Mesenteric fat pad (tissue), 1 donor: ENCODE measurements around the gene ZCCHC7. TPM values are rescaled to one million over a fixed set of nuclear protein-coding genes. Genes with fewer than 3 reads are reported as not detected.

Experiments
- DNase-seq: peaks from one replicate; pipeline ENCODE4 v3.0.0-alpha.2; 2020; ENCODE audit warnings: low spot score
- total RNA-seq: library from RNA; stranded (reverse); fragmentation: NEBNext Ultra II Directional; extraction: Animal tissue kit (Norgen Biotek cat#: 25700); gene quantifications from one replicate; pipeline ENCODE4 v1.2.1, GENCODE V29; 2021
- donor health status: DM: yes; HTN: yes; CAD: no.

ZCCHC7 gene
- total RNA-seq, 1 donor from 2014 or later, result 19.4 TPM

- no peak for DNase-seq
These were observed 212.2 kb downstream of the ZCCHC7 start for GRCh38 chr9:37332578-37332977.

- DNase-seq, result no peak
These were observed 212.9 kb downstream of the ZCCHC7 start for GRCh38 chr9:37333288-37333687.

- DNase-seq, result no peak
These were observed 214.9 kb downstream of the ZCCHC7 start for GRCh38 chr9:37335238-37335637.

GRCh38 chr9:37336150-37336549 is 215.8 kb downstream of the ZCCHC7 start:
- DNase-seq, result no peak

GRCh38 chr9:37337301-37337890 is 217.0 kb downstream of the ZCCHC7 start:
- no peak for DNase-seq

GRCh38 chr9:37338218-37338617 is 217.8 kb downstream of the ZCCHC7 start:
- no peak for DNase-seq

- no peak for DNase-seq
These were observed 219.5 kb downstream of the ZCCHC7 start for GRCh38 chr9:37339923-37340322.

GRCh38 chr9:37340961-37341360 is 220.6 kb downstream of the ZCCHC7 start:
- DNase-seq, result no peak

- DNase-seq, result no peak
These were observed 221.3 kb downstream of the ZCCHC7 start for GRCh38 chr9:37341704-37342103.

- no peak for DNase-seq
These were observed 222.1 kb downstream of the ZCCHC7 start for GRCh38 chr9:37342493-37342892.

- no peak for DNase-seq
These were observed 222.5 kb downstream of the ZCCHC7 start for GRCh38 chr9:37342895-37343294.

- DNase-seq, result no peak
These were observed 223.3 kb downstream of the ZCCHC7 start for GRCh38 chr9:37343724-37344123.

GRCh38 chr9:37345038-37345437 is 224.7 kb downstream of the ZCCHC7 start:
- DNase-seq, result no peak

- no peak for DNase-seq
These were observed 228.5 kb downstream of the ZCCHC7 start for GRCh38 chr9:37348917-37349316.

- no peak for DNase-seq
These were observed 230.3 kb downstream of the ZCCHC7 start for GRCh38 chr9:37350486-37351190.

- DNase-seq, result no peak
These were observed 233.4 kb downstream of the ZCCHC7 start for GRCh38 chr9:37353791-37354190.

- DNase-seq, result no peak
These were observed 242.1 kb downstream of the ZCCHC7 start for GRCh38 chr9:37362430-37362829.

GRCh38 chr9:37363124-37363523 is 242.8 kb downstream of the ZCCHC7 start:
- DNase-seq, result no peak

GRCh38 chr9:37364136-37364535 is 243.8 kb downstream of the ZCCHC7 start:
- DNase-seq, result no peak

GRCh38 chr9:37364751-37365360 is 244.5 kb downstream of the ZCCHC7 start:
- no peak for DNase-seq

- no peak for DNase-seq
These were observed 249.3 kb downstream of the ZCCHC7 start for GRCh38 chr9:37369671-37370070.

GRCh38 chr9:37370282-37370681 is 249.9 kb downstream of the ZCCHC7 start:
- DNase-seq, result no peak
